Measurements from ENCODE around the gene ABCB1.

The ABCB1 gene

DNA sequence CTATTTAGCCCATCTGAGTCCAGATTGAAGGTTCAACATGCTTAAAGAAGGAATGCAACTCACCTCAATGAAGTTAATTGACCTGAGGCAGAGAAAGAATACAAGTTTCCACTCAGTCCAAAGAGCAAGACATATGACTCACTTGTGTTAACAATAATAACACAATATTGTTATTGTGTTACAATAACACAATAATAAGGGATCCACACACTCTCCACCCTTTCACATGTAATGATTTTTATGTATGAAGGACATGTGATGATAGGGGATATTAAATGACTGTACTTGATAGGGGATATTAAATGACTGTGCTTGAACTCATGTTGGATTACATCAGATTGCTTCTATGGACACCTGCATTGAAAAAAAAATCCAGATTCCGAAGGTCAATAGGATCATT, 3.6 kb upstream of the ABCB1 start:
- H3K27ac ChIP-seq (ENCODE audit: low read depth, low read length), result no peak overlapping the region
- H3K9me3 ChIP-seq (ENCODE audit: low read length), result no peaks in the 10 kb centered on the region
- H3K27me3 ChIP-seq (ENCODE audit: control insufficient read depth in 1 of 2, insufficient read depth in 2 of 2, low read length in 2 of 2), result peaks cover 0 to 6% of the 10 kb centered on the region in 2 donors
- no peak overlapping the region for H3K9ac ChIP-seq (ENCODE audit: low read length)
- H3K4me1 ChIP-seq (ENCODE audit: insufficient read depth, low read length), result peaks cover 7% of the 10 kb centered on the region
- no peak overlapping the region for H3K4me3 ChIP-seq (ENCODE audit: low read depth in 1 of 2, low read length in 2 of 2)
- H3K36me3 ChIP-seq (ENCODE audit: insufficient read depth, low read length), result no peaks in the 10 kb centered on the region

DNA sequence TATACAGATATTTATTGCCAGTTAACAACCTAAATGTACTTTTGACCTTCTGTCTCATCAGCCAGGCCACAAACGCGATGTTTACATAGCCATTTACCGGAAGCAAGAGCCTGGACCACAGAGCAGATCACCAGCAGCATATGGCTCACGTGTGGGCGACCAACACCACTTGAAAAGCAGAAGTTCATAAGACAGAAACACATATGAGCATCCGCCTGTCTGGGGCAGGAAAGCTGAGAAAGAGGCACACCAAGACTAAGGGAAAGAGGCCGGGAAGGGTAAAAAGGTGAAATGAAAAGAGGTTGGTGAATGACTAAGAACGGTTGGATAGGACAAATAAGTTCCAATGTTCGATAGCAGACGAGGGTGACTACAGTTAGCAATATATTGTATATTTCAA, 1.3 kb downstream of the ABCB1 start:
- H3K27me3 ChIP-seq (ENCODE audit: control insufficient read depth in 1 of 2, insufficient read depth in 2 of 2, low read length in 2 of 2), result peaks cover 0 to 6% of the 10 kb centered on the region in 2 donors
- H3K36me3 ChIP-seq (ENCODE audit: insufficient read depth, low read length), result no peaks in the 10 kb centered on the region
- H3K4me3 ChIP-seq (ENCODE audit: low read depth in 1 of 2, low read length in 2 of 2), result no peak overlapping the region
- H3K27ac ChIP-seq (ENCODE audit: low read depth, low read length), result no peak overlapping the region
- no peak overlapping the region for H3K9ac ChIP-seq (ENCODE audit: low read length)
- H3K9me3 ChIP-seq (ENCODE audit: low read length), result no peaks in the 10 kb centered on the region
- H3K4me1 ChIP-seq (ENCODE audit: insufficient read depth, low read length), result peaks cover 7% of the 10 kb centered on the region

DNA sequence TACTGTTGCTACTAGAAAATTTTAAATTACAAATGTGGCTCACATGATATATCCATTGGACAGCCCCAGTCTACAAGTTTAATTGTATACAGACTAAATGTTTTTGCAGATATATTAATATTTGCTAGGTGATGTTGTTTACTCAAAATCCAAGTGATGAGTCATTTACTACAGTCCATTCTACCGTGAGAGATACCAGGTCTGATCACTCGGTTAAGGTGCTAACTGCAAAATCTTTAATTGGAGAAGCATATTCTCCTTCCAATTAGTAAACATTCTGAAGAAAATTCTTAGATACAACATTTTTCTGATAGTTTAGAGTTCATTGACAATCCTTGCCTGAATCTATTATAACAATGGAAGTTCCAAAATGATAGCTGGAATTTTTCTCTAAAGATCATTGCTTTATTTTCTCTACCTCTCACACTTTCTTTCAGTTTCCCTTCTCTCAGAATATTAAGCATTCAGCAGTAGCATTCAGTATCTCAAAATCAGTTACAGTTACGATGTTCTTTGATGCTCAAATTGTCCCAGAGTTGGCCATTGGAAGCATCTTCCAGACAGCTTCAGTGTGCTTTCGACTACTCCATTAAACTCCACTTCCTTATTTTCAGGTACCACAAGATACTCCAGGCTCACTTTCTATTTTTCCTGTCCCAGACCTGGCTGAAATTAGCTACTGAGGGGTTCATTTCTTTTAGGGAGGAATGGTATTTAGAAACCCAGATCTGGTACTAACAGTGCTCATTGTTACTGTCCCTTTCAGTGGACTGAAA, 2.3 kb downstream of the ABCB1 start:
- peaks cover 7% of the 10 kb centered on the region for H3K4me1 ChIP-seq (ENCODE audit: insufficient read depth, low read length)
- H3K9ac ChIP-seq (ENCODE audit: low read length), result no peak overlapping the region
- H3K36me3 ChIP-seq (ENCODE audit: insufficient read depth, low read length), result no peaks in the 10 kb centered on the region
- H3K27me3 ChIP-seq (ENCODE audit: control insufficient read depth in 1 of 2, insufficient read depth in 2 of 2, low read length in 2 of 2), result peaks cover 0 to 6% of the 10 kb centered on the region in 2 donors
- H3K4me3 ChIP-seq (ENCODE audit: low read depth in 1 of 2, low read length in 2 of 2), result no peak overlapping the region
- no peaks in the 10 kb centered on the region for H3K9me3 ChIP-seq (ENCODE audit: low read length)
- no peak overlapping the region for H3K27ac ChIP-seq (ENCODE audit: low read depth, low read length)

DNA sequence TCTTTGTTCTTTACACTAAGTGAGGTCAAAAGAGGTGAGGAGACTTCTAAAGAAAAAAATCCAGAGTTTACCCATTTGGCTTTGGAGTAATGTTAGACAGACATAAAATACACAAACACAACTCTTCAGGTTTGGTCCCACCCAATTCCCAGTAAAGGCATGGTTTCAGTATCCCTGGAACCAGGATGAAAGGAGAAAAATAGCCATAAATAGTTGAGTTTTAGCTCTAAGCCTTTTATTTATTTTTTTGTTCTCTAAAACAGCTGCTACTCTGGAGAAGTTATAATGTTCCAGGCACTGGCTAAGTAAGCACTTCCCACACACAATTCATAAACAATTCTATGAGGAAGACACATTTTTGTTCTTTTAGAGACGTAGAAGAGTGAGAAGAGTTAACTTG, 4.0 kb downstream of the ABCB1 start:
- Histone ChIP-seq H3K9ac (ENCODE audit: low read length) (no peak overlapping the region), H3K4me1 (ENCODE audit: insufficient read depth, low read length) (peaks cover 7% of the 10 kb centered on the region), H3K4me3 (ENCODE audit: low read depth in 1 of 2, low read length in 2 of 2) (no peak overlapping the region), H3K27me3 (ENCODE audit: control insufficient read depth in 1 of 2, insufficient read depth in 2 of 2, low read length in 2 of 2) (peaks cover 0 to 6% of the 10 kb centered on the region in 2 donors), H3K36me3 (ENCODE audit: insufficient read depth, low read length) (no peaks in the 10 kb centered on the region), H3K27ac (ENCODE audit: low read depth, low read length) (no peak overlapping the region), H3K9me3 (ENCODE audit: low read length) (no peaks in the 10 kb centered on the region)

DNA sequence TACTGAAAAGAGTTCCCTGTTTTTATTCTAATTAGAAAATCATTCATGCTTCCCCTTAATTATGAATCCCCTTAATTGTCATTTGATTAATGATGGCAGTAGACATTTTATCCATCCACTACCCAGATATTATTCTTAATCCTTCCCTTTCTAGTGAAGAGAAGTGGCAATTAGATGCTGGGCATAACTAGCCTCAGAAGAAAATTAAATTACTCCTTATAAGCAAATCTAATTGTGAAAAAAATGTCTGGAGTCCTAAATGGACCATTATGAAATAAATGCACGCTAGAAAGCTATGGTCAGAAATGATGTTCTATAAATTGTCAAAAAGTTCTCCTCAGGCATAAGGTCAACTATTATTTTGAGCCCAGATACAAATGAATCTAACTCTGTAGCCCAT, 4.5 kb downstream of the ABCB1 start:
- H3K36me3 ChIP-seq (ENCODE audit: insufficient read depth, low read length), result no peaks in the 10 kb centered on the region
- H3K4me1 ChIP-seq (ENCODE audit: insufficient read depth, low read length), result peaks cover 6% of the 10 kb centered on the region
- no peak overlapping the region for H3K4me3 ChIP-seq (ENCODE audit: low read depth in 1 of 2, low read length in 2 of 2)

DNA sequence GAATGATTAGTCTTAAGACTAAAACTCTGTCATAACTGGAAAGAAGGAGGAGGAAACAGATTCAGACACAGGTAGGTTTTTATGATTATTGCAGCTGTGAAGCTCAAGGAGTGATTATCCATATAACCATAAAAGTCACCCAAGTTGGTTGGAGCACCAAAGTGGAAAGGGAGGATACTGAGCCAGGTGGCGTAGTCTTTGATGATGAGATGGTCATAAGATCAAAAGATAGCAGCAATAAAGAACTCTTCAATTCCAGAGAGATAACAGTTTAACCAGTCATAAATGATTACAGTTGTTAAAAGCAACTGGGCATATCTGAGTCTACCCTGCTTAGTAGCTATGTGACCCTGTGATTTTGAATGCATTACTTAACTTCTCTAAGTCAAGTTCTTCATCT, 8.4 kb downstream of the ABCB1 start:
- H3K36me3 ChIP-seq (ENCODE audit: insufficient read depth, low read length), result no peaks in the 10 kb centered on the region
- H3K27ac ChIP-seq (ENCODE audit: low read depth, low read length), result no peak overlapping the region
- no peak overlapping the region for H3K4me3 ChIP-seq (ENCODE audit: low read depth in 1 of 2, low read length in 2 of 2)
- H3K4me1 ChIP-seq (ENCODE audit: insufficient read depth, low read length), result no peaks in the 10 kb centered on the region
- no peaks in the 10 kb centered on the region for H3K9me3 ChIP-seq (ENCODE audit: low read length)
- no peak overlapping the region for H3K9ac ChIP-seq (ENCODE audit: low read length)
- H3K27me3 ChIP-seq (ENCODE audit: control insufficient read depth in 1 of 2, insufficient read depth in 2 of 2, low read length in 2 of 2), result no peaks in the 10 kb centered on the region

More for the DNA sequence above, 4.5 kb downstream of the ABCB1 start:
- Histone ChIP-seq H3K9me3 (ENCODE audit: low read length) (no peaks in the 10 kb centered on the region), H3K27ac (ENCODE audit: low read depth, low read length) (no peak overlapping the region), H3K27me3 (ENCODE audit: control insufficient read depth in 1 of 2, insufficient read depth in 2 of 2, low read length in 2 of 2) (peaks cover 0 to 6% of the 10 kb centered on the region in 2 donors), H3K9ac (ENCODE audit: low read length) (no peak overlapping the region)

DNA sequence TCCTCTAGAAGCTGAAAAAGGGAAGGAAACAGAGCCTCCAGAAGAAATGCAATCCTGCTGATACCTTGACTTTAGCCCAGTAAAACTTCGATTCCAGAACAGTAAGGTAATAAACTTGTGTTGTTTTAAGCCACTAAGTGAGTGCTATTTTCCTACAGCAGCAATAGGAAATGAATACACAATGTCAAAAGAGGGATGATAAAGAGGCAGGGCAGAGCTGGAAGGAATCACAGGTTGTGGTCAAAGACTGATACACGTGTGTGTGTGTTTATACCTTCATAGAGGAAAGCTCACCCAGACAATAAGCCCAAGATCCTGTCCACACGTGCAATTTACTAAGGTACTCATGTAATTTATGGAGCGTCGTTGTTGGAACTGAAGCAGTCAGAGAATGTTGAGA, 9.5 kb downstream of the ABCB1 start:
- no peak overlapping the region for H3K27ac ChIP-seq (ENCODE audit: low read depth, low read length)
- no peaks in the 10 kb centered on the region for H3K4me1 ChIP-seq (ENCODE audit: insufficient read depth, low read length)
- H3K4me3 ChIP-seq (ENCODE audit: low read depth in 1 of 2, low read length in 2 of 2), result no peak overlapping the region
- H3K9ac ChIP-seq (ENCODE audit: low read length), result no peak overlapping the region
- H3K27me3 ChIP-seq (ENCODE audit: control insufficient read depth in 1 of 2, insufficient read depth in 2 of 2, low read length in 2 of 2), result no peaks in the 10 kb centered on the region
- no peaks in the 10 kb centered on the region for H3K36me3 ChIP-seq (ENCODE audit: insufficient read depth, low read length)
- no peaks in the 10 kb centered on the region for H3K9me3 ChIP-seq (ENCODE audit: low read length)

DNA sequence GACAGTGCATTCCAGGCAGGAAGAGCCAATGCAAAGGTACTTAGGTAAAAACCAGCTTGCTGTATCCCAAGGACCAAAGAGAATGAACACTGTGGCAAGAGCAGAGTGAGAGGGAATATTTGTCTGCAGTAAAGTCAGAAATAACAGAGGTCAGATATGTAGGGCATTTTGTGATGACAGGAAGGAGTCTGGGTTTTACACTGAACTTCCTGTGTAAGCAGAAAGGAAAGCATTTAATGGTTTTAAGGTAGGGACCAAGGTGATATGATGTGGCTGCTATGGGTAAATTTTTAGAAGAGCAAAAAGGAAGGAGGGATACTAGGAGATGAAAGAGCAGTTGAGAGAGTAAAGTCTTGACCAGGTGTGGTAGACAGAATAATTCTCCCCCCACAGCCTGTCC, 10.1 kb downstream of the ABCB1 start:
- H3K27ac ChIP-seq (ENCODE audit: low read depth, low read length), result no peak overlapping the region
- no peak overlapping the region for H3K9ac ChIP-seq (ENCODE audit: low read length)
- no peaks in the 10 kb centered on the region for H3K27me3 ChIP-seq (ENCODE audit: control insufficient read depth in 1 of 2, insufficient read depth in 2 of 2, low read length in 2 of 2)
- H3K36me3 ChIP-seq (ENCODE audit: insufficient read depth, low read length), result no peaks in the 10 kb centered on the region
- no peaks in the 10 kb centered on the region for H3K4me1 ChIP-seq (ENCODE audit: insufficient read depth, low read length)
- no peak overlapping the region for H3K4me3 ChIP-seq (ENCODE audit: low read depth in 1 of 2, low read length in 2 of 2)
- no peaks in the 10 kb centered on the region for H3K9me3 ChIP-seq (ENCODE audit: low read length)

DNA sequence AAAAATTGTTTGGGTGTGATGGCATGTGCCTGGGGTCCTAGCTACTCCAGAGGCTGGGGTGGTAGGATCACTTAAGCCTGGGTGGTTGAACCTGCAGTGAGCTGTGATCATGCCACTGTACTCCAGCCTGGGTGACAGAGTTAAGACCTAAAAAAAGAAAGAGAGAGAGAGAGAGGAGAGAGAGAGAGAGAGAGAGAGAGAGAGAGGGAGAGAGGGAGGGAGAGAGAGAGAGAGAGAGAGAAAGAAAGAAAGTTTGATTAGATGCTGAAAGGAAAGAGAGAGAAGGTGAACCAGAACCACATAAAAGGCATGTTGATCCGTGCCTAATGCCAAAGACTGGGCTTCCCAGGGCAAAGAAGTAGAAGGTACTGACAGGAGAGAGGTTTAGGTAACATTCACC, 11.1 kb downstream of the ABCB1 start:
- Histone ChIP-seq H3K27ac (ENCODE audit: low read depth, low read length) (no peak overlapping the region), H3K4me1 (ENCODE audit: insufficient read depth, low read length) (no peaks in the 10 kb centered on the region), H3K4me3 (ENCODE audit: low read depth in 1 of 2, low read length in 2 of 2) (no peak overlapping the region), H3K36me3 (ENCODE audit: insufficient read depth, low read length) (no peaks in the 10 kb centered on the region), H3K9me3 (ENCODE audit: low read length) (no peaks in the 10 kb centered on the region), H3K27me3 (ENCODE audit: control insufficient read depth in 1 of 2, insufficient read depth in 2 of 2, low read length in 2 of 2) (no peaks in the 10 kb centered on the region), H3K9ac (ENCODE audit: low read length) (no peak overlapping the region)

DNA sequence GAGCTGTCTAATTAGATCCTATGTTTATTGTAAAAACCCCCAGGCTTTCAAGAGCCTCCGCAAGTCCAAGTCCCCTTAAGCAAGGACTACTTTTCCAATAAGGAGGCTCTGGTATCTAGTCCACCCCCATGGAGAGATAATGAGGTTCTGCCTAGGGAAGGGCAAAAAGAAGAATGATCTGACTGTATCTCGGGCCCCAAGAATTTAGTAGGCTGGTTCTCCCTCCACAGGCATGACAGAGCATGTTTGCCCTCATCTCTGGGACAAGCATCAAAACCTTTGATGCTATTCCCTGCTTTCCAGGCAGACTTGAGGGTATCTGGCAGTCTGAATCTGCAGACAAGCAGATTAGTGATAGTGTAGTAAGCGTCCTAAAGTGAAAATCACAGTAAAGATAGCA, 19.0 kb downstream of the ABCB1 start:
- Histone ChIP-seq H3K36me3 (ENCODE audit: insufficient read depth, low read length) (no peaks in the 10 kb centered on the region), H3K9ac (ENCODE audit: low read length) (no peak overlapping the region), H3K27me3 (ENCODE audit: control insufficient read depth in 1 of 2, insufficient read depth in 2 of 2, low read length in 2 of 2) (no peaks in the 10 kb centered on the region), H3K9me3 (ENCODE audit: low read length) (no peaks in the 10 kb centered on the region), H3K4me3 (ENCODE audit: low read depth in 1 of 2, low read length in 2 of 2) (no peak overlapping the region), H3K27ac (ENCODE audit: low read depth, low read length) (no peak overlapping the region), H3K4me1 (ENCODE audit: insufficient read depth, low read length) (no peaks in the 10 kb centered on the region)

DNA sequence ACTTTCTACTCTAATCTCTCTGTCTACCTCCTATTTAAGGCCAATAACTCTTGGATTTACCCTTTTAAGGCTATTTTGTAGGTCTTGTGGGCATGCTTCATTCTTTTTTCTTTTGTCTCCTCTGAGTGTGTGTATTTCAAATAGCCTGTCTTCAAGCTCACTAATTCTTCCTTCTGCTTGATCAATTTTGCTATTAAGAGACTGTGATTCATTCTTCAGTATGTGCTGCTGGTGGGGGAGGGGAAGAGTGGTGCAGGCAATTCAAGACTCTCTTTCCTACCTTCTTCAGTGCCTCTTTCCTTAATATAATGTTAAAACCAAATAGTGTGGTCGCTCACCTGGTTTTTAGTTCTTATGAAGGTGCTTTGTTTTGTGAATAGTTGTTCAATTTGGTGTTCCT, 20.0 kb downstream of the ABCB1 start:
- H3K27ac ChIP-seq (ENCODE audit: low read depth, low read length), result no peak overlapping the region

DNA sequence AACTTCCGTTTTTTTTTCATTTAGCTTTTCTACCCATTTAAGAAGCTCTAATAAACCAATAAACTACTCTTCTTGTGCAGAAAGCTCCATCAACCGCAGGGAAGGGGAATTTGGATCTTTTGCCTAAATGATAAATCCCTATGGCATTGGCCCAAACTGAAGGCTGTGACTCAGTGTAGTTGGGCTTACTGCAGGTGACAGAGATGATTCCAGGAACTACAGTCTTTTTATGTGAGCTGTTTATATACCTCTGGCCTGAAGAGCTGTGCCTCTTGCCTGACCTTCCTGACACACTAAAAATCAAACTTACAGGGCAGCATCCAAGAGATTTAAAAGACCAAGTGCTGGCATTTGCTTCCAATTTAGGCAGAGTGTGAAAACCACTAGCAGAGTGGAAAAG, 25.2 kb downstream of the ABCB1 start:
- H3K9me3 ChIP-seq (ENCODE audit: low read length), result no peaks in the 10 kb centered on the region
- no peak overlapping the region for H3K4me3 ChIP-seq (ENCODE audit: low read depth in 1 of 2, low read length in 2 of 2)
- H3K27ac ChIP-seq (ENCODE audit: low read depth, low read length), result no peak overlapping the region
- H3K36me3 ChIP-seq (ENCODE audit: insufficient read depth, low read length), result no peaks in the 10 kb centered on the region
- H3K4me1 ChIP-seq (ENCODE audit: insufficient read depth, low read length), result no peaks in the 10 kb centered on the region
- H3K9ac ChIP-seq (ENCODE audit: low read length), result no peak overlapping the region
- no peaks in the 10 kb centered on the region for H3K27me3 ChIP-seq (ENCODE audit: control insufficient read depth in 1 of 2, insufficient read depth in 2 of 2, low read length in 2 of 2)

More for the DNA sequence above, 20.0 kb downstream of the ABCB1 start:
- H3K4me1 ChIP-seq (ENCODE audit: insufficient read depth, low read length), result no peaks in the 10 kb centered on the region
- H3K27me3 ChIP-seq (ENCODE audit: control insufficient read depth in 1 of 2, insufficient read depth in 2 of 2, low read length in 2 of 2), result no peaks in the 10 kb centered on the region
- H3K9me3 ChIP-seq (ENCODE audit: low read length), result no peaks in the 10 kb centered on the region
- H3K4me3 ChIP-seq (ENCODE audit: low read depth in 1 of 2, low read length in 2 of 2), result no peak overlapping the region
- H3K9ac ChIP-seq (ENCODE audit: low read length), result no peak overlapping the region
- no peaks in the 10 kb centered on the region for H3K36me3 ChIP-seq (ENCODE audit: insufficient read depth, low read length)
